Smooth muscle cell (in vitro differentiated cells): ENCODE results near the gene MTCL3.
A peak's percentile ranks its signal among the peaks of the same experiment; 100 is the strongest.

Source experiments
- DNase-seq: peaks from one replicate; lab custom pipeline; 2025; ENCODE audit not compliant: unreplicated experiment; lab: John Stamatoyannopoulos, UW
- H2AFZ ChIP-seq: fragments of 200-600 bp; sonication (generic); 2 replicates; pipeline ENCODE4 v1.6.0; 2016; ENCODE audit warnings: antibody characterized with exemption, low read depth, mild to moderate bottlenecking
- H3F3A ChIP-seq: fragments of 200-600 bp; sonication (generic); 2 replicates; pipeline ENCODE4 v1.6.0; 2017; ENCODE audit warnings: antibody characterized with exemption, low read depth
- H3K27ac ChIP-seq: fragments of 200-600 bp; sonication (generic); 2 replicates; pipeline ENCODE4 v1.5.1; 2016; ENCODE audit warnings: low read depth, mild to moderate bottlenecking
- H3K27me3 ChIP-seq: fragments of 200-600 bp; sonication (generic); 2 replicates; pipeline ENCODE4 v1.6.1; 2016; ENCODE audit warnings: low read depth, mild to moderate bottlenecking
- H3K36me3 ChIP-seq: fragments of 200-600 bp; sonication (generic); 2 replicates; pipeline ENCODE4 v1.5.1; 2016; ENCODE audit warnings: low read depth
- H3K4me1 ChIP-seq: fragments of 200-600 bp; sonication (generic); 2 replicates; pipeline ENCODE4 v1.5.1; 2016; ENCODE audit warnings: low read depth
- H3K4me2 ChIP-seq: fragments of 200-600 bp; sonication (generic); 2 replicates; pipeline ENCODE4 v1.6.0; 2016; ENCODE audit warnings: mild to moderate bottlenecking
- H3K4me3 ChIP-seq: fragments of 200-600 bp; sonication (generic); 2 replicates; pipeline ENCODE4 v1.5.1; 2016; ENCODE audit warnings: mild to moderate bottlenecking
- H3K79me2 ChIP-seq: fragments of 200-600 bp; sonication (generic); 2 replicates; pipeline ENCODE4 v1.6.0; 2016; ENCODE audit warnings: low read depth, mild to moderate bottlenecking
- H3K9ac ChIP-seq: fragments of 200-600 bp; sonication (generic); 2 replicates; pipeline ENCODE4 v1.6.0; 2016; ENCODE audit warnings: low read depth
- H3K9me3 ChIP-seq: fragments of 200-600 bp; sonication (generic); replicated peaks from 2 replicates; pipeline ENCODE4 v1.5.1; 2016; ENCODE audit warnings: low read depth
- H4K20me1 ChIP-seq: fragments of 200-600 bp; sonication (generic); 2 replicates; pipeline ENCODE4 v1.6.0; 2016; ENCODE audit warnings: low read depth
- WGBS: methylation state at CpG from one replicate; pipeline ENCODE4 v1.1.7; 2016; ENCODE audit warnings: low lambda C conversion rate; 5-methylcytosine and 5-hydroxymethylcytosine counted together
- TF ChIP-seq, protein P1 (sequence below): fragments of 200-600 bp; sonication (generic); IDR thresholded peaks from 2 replicates; pipeline ENCODE4 v1.5.1; 2017; ENCODE audit warnings: borderline replicate concordance, mild to moderate bottlenecking, antibody characterized with exemption; ENCODE audit not compliant: insufficient read depth, poor library complexity, severe bottlenecking

The MTCL3 gene

DNA sequence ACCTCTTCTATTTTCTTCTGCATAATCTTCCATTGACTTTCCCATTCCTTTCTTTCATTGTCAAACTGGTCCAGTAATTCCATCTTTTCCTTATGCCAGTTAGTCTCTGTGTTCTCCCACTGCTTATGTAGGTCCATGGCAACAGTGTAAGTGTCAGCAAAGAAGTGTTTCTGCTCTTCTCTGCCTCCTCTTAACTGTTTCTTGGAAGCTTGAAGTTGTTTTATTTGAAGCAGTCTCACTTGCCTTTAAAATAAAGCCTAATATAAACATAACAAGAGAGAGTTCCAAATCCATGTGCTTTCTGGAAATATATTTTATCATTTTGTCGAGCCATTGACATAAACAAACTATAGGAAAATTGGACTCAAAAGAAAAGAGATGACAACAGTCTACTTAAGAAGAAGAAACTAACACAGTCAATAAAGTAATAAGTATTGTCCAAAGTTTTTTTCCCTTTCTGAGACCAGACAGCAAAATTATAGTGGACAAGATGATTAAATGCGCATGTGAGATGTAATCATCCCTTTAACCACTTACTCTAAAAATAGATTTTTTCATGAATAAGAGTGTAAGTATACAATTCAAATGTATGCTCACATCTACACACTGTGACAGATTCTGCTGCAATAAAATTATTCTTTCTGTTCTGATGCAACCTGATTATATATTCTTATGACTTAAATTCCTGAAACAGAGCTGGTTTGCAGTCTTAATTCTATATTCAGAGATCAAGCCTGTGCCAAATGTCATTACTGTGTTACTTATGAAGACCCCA lies 65.1 kb downstream of the MTCL3 start:
- Histone ChIP-seq H3F3A (peaks cover 19% of the 10 kb centered on the region), H3K4me3 (peak overlapping the region; percentile 11), H3K79me2 (peaks cover 6% of the 10 kb centered on the region), H3K27me3 (no peaks in the 10 kb centered on the region), H3K4me2 (peak overlapping the region; percentile 66), H2AFZ (peak overlapping the region; percentile 32), H3K27ac (peak overlapping the region; percentile 74), H3K9ac (no peak overlapping the region), H3K4me1 (peaks cover 14% of the 10 kb centered on the region), H4K20me1 (no peaks in the 10 kb centered on the region), H3K36me3 (no peaks in the 10 kb centered on the region), H3K9me3 (no peaks in the 10 kb centered on the region)
- TF ChIP-seq, protein P1, sequence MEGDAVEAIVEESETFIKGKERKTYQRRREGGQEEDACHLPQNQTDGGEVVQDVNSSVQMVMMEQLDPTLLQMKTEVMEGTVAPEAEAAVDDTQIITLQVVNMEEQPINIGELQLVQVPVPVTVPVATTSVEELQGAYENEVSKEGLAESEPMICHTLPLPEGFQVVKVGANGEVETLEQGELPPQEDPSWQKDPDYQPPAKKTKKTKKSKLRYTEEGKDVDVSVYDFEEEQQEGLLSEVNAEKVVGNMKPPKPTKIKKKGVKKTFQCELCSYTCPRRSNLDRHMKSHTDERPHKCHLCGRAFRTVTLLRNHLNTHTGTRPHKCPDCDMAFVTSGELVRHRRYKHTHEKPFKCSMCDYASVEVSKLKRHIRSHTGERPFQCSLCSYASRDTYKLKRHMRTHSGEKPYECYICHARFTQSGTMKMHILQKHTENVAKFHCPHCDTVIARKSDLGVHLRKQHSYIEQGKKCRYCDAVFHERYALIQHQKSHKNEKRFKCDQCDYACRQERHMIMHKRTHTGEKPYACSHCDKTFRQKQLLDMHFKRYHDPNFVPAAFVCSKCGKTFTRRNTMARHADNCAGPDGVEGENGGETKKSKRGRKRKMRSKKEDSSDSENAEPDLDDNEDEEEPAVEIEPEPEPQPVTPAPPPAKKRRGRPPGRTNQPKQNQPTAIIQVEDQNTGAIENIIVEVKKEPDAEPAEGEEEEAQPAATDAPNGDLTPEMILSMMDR = no peak
- 32% methylated on average over 2 of the region's 2 CpGs for WGBS
- no peak for DNase-seq

- Histone ChIP-seq H3K4me2 (no peak overlapping the region), H2AFZ (no peak overlapping the region), H3K4me3 (no peak overlapping the region), H3K27me3 (no peaks in the 10 kb centered on the region), H3K79me2 (peaks cover 6% of the 10 kb centered on the region), H3K27ac (no peak overlapping the region), H3K36me3 (no peaks in the 10 kb centered on the region), H4K20me1 (no peaks in the 10 kb centered on the region), H3F3A (peaks cover 13% of the 10 kb centered on the region), H3K4me1 (peaks cover 1% of the 10 kb centered on the region), H3K9ac (no peak overlapping the region), H3K9me3 (no peaks in the 10 kb centered on the region)
- TF ChIP-seq, protein P1 = no peak
- DNase-seq = no peak
These were observed 66.3 kb downstream of the MTCL3 start for GRCh38 chr6:127452803-127453202.

- no peak overlapping the region for H3K4me2 ChIP-seq
- H2AFZ ChIP-seq = no peak overlapping the region
- H3K36me3 ChIP-seq = no peaks in the 10 kb centered on the region
- no peaks in the 10 kb centered on the region for H3K4me1 ChIP-seq
- H3K9ac ChIP-seq = no peak overlapping the region
- no peaks in the 10 kb centered on the region for H3K27me3 ChIP-seq
- H3K4me3 ChIP-seq = no peak overlapping the region
- H3K27ac ChIP-seq = no peak overlapping the region
- H4K20me1 ChIP-seq = no peaks in the 10 kb centered on the region
- TF ChIP-seq, protein P1 = no peak
- peaks cover 6% of the 10 kb centered on the region for H3F3A ChIP-seq
- H3K9me3 ChIP-seq = no peaks in the 10 kb centered on the region
- 94% methylated on average over 3 of the region's 3 CpGs for WGBS
- DNase-seq = no peak
- H3K79me2 ChIP-seq = peaks cover 6% of the 10 kb centered on the region
These were observed 67.7 kb downstream of the MTCL3 start for GRCh38 chr6:127451388-127451787.

DNA sequence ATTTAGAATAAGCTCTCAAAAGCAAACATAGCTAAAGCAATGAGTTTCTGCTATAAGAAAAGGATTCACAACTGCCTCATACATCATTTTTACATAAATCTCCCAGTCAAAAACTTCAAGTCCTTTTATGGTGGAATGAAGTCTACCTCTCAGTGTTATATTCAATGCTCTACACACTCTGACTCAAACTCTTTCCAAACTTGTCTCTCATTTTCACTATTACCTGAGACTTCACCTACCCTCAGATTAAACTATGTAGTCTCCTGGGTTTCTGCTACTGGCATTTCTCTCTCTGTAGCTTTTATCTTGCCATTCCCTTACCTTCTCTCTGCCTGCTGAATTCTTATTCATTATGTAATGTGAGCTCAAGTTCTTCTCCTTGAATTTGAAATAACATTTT lies 71.4 kb downstream of the MTCL3 start:
- no peaks in the 10 kb centered on the region for H3F3A ChIP-seq
- TF ChIP-seq, protein P1 = no peak
- no peak overlapping the region for H3K4me3 ChIP-seq
- H3K36me3 ChIP-seq = no peaks in the 10 kb centered on the region
- no peaks in the 10 kb centered on the region for H3K9me3 ChIP-seq
- H3K27ac ChIP-seq = no peak overlapping the region
- no peak overlapping the region for H2AFZ ChIP-seq
- no peak overlapping the region for H3K9ac ChIP-seq
- no peak for DNase-seq
- no peaks in the 10 kb centered on the region for H4K20me1 ChIP-seq
- H3K27me3 ChIP-seq = no peaks in the 10 kb centered on the region
- no peaks in the 10 kb centered on the region for H3K4me1 ChIP-seq
- no peak overlapping the region for H3K4me2 ChIP-seq
- H3K79me2 ChIP-seq = no peaks in the 10 kb centered on the region
